ENCODE data around the gene NPAS3. TPM values are rescaled to one million over a fixed set of nuclear protein-coding genes. Genes with fewer than 3 reads are reported as not detected.

Gene NPAS3
- total RNA-seq, 2 experiments from 2014 or later, result not detected

DNA sequence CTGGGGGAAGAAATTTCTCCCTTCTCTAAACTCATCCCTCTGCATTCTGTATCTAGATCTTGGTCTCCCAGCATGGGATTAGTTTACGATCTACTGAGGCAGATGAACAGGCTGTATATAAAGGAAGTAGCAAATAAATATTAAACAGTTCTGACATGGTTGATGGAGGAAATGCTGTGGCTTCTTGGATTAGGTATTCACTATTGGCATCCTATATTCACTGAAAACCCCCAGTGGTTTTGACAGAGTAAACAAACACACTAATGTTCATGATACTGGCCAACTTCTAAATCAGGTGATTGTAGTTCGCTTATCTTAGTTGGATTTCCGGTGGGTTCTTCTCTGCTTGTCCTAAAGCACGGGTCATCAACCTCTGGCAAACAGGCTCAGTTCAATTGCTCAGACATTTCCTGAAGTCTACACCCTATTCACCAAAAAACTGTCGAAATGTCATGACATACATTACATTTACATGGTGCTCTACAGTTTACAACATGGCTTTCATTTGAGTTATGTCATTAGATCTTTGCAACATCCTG, 578.3 kb downstream of the NPAS3 start:
- H3K36me3 Mint-ChIP-seq (ENCODE audit: low read depth), result no peaks in the 10 kb centered on the region

DNA sequence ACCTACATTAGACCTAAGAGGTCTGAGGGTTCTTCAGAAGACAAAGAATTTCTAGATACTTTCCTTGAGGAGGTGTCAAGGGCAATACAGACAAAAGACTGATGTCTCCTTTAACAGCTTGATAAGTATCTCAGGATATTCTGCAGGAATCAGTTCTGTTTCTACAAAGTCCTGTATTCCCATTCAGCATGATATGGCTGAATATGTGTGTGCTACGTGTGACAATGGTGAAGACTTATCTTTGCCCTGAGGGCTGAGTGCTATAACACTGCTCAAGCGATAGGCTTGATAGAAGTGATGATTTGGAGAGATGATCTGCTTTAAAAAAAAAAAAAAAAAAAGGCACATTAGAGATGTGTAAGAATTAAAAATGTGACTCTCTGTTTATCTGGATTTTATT, 582.5 kb downstream of the NPAS3 start:
- DNase-seq (no peak), ATAC-seq (no peak)
- H3K27me3 Mint-ChIP-seq (ENCODE audit: low read depth), result no peaks in the 10 kb centered on the region
- H3K27ac Mint-ChIP-seq, result no peak overlapping the region
- ChIA-PET CTCF (interaction anchor here (0.6 kb wide), 1 partner anchor 314 kb away, joined by 3 read pairs; no protein-coding TSS in a partner anchor), POLR2A (no interaction called here)
- H3K4me1 Mint-ChIP-seq (ENCODE audit: low read depth), result no peaks in the 10 kb centered on the region
- no peaks in the 10 kb centered on the region for H3K36me3 Mint-ChIP-seq (ENCODE audit: low read depth)
- H3K9me3 Mint-ChIP-seq (ENCODE audit: insufficient read depth), result no peaks in the 10 kb centered on the region
- H3K4me3 Mint-ChIP-seq, result no peak overlapping the region

More for the DNA sequence above, 578.3 kb downstream of the NPAS3 start:
- DNase-seq, result no peak
- Mint-ChIP-seq H3K27ac (no peak overlapping the region), H3K27me3 (ENCODE audit: low read depth) (no peaks in the 10 kb centered on the region), H3K4me3 (no peak overlapping the region), H3K4me1 (ENCODE audit: low read depth) (no peaks in the 10 kb centered on the region), H3K9me3 (ENCODE audit: insufficient read depth) (no peaks in the 10 kb centered on the region)
- ATAC-seq, result no peak
- ChIA-PET POLR2A (no interaction called here), CTCF (no interaction called here)

DNA sequence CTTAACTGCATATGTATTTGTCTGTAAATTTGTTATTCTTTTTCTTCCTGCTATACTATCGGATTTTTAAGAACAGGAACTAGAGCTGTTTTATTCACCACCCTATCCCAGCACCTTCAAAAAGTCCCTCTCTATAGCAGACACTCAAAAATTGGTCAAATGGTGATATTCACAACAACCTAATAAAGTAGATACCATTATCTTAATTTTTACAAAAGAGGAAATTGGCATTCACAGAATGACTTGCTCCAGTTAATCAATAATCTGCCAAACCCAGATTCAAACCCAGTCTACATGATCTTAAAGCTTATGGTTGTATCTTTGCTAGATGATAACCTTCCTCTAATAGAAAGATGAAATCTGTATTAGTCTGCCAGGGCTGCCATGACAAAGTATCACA, 585.6 kb downstream of the NPAS3 start:
- ChIA-PET POLR2A (no interaction called here), CTCF (no interaction called here)
- no peak for ATAC-seq
- Mint-ChIP-seq H3K27me3 (ENCODE audit: low read depth) (no peaks in the 10 kb centered on the region), H3K4me3 (no peak overlapping the region), H3K4me1 (ENCODE audit: low read depth) (no peaks in the 10 kb centered on the region), H3K36me3 (ENCODE audit: low read depth) (no peaks in the 10 kb centered on the region), H3K27ac (no peak overlapping the region), H3K9me3 (ENCODE audit: insufficient read depth) (no peaks in the 10 kb centered on the region)
- no peak for DNase-seq

GRCh38 chr14:33525626-33526025, 586.9 kb downstream of the NPAS3 start:
- no peak overlapping the region for H3K27ac Mint-ChIP-seq
- ChIA-PET POLR2A (no interaction called here), CTCF (no interaction called here)
- no peaks in the 10 kb centered on the region for H3K36me3 Mint-ChIP-seq (ENCODE audit: low read depth)
- H3K4me3 Mint-ChIP-seq, result no peak overlapping the region
- H3K9me3 Mint-ChIP-seq (ENCODE audit: insufficient read depth), result no peaks in the 10 kb centered on the region
- no peaks in the 10 kb centered on the region for H3K4me1 Mint-ChIP-seq (ENCODE audit: low read depth)
- DNase-seq (no peak), ATAC-seq (no peak)
- H3K27me3 Mint-ChIP-seq (ENCODE audit: low read depth), result no peaks in the 10 kb centered on the region

DNA sequence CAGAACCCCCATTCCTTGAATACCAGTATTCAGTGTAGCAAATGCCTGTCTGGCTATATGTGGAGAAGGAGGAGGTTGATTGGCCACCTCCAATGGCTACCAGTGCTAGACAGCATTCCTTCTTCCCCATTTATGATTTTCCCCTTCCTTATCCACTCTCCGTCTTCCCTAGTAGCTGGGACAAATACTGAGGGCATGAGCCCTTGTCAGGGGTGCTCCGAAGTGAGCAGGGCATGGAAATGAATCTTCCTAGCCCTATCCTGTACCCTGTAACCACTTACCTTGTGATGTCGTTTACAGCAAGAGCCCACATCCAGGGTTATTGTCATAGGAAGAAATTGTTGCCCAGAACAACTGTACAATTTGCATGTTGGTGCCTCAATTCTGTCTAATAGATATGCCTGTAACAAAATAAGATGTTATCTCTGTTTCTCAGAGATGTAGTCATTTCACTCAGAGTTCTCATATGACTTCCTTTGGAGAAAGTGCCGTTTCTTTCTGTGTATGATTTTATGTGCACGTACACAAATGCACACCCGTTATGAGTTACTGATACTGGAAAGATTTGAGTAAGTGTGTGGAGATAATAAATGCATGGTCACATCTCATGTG, 588.5 kb downstream of the NPAS3 start:
- DNase-seq, result no peak
- Mint-ChIP-seq H3K4me1 (ENCODE audit: low read depth) (no peaks in the 10 kb centered on the region), H3K4me3 (no peak overlapping the region), H3K36me3 (ENCODE audit: low read depth) (no peaks in the 10 kb centered on the region), H3K27me3 (ENCODE audit: low read depth) (no peaks in the 10 kb centered on the region), H3K27ac (no peak overlapping the region), H3K9me3 (ENCODE audit: insufficient read depth) (no peaks in the 10 kb centered on the region)
- ChIA-PET CTCF (no interaction called here), POLR2A (no interaction called here)
- no peak for ATAC-seq

GRCh38 chr14:33528655-33529054, 590.0 kb downstream of the NPAS3 start:
- H3K36me3 Mint-ChIP-seq (ENCODE audit: low read depth), result no peaks in the 10 kb centered on the region

GRCh38 chr14:33529787-33530757, 591.4 kb downstream of the NPAS3 start:
- H3K4me1 Mint-ChIP-seq (ENCODE audit: low read depth), result no peaks in the 10 kb centered on the region
- CTCF ChIA-PET, result no interaction called here

More at GRCh38 chr14:33528655-33529054, 590.0 kb downstream of the NPAS3 start:
- no peaks in the 10 kb centered on the region for H3K27me3 Mint-ChIP-seq (ENCODE audit: low read depth)
- H3K4me3 Mint-ChIP-seq, result no peak overlapping the region
- POLR2A ChIA-PET, result no interaction called here
- no peaks in the 10 kb centered on the region for H3K4me1 Mint-ChIP-seq (ENCODE audit: low read depth)
- no peak for ATAC-seq
- CTCF ChIA-PET, result no interaction called here
- no peaks in the 10 kb centered on the region for H3K9me3 Mint-ChIP-seq (ENCODE audit: insufficient read depth)
- H3K27ac Mint-ChIP-seq, result no peak overlapping the region
- no peak for DNase-seq

DNA sequence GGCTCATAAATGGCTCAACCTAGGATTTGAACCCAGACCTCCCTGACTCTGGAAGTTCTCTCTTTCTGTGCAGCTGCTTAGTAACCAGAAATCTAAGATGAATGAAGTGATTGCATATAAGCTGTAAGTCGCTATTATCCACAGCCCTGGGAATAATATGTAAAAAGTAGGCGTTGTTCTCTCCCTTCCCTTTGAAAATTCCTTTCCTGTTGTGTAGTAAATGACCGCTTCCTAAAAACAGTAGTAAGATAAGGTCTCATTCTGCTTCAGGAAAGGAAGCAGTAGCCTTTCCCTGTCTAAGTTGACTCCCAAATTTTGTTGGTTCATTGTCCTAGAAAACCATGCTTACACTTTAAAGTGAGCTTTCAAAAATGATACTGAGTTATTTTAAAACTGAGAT, 593.9 kb downstream of the NPAS3 start:
- Mint-ChIP-seq H3K27me3 (ENCODE audit: low read depth) (no peaks in the 10 kb centered on the region), H3K36me3 (ENCODE audit: low read depth) (no peaks in the 10 kb centered on the region), H3K4me1 (ENCODE audit: low read depth) (no peaks in the 10 kb centered on the region), H3K9me3 (ENCODE audit: insufficient read depth) (no peaks in the 10 kb centered on the region), H3K4me3 (no peak overlapping the region), H3K27ac (no peak overlapping the region)
- ATAC-seq, result no peak
- POLR2A ChIA-PET, result no interaction called here
- DNase-seq, result no peak
- CTCF ChIA-PET, result no interaction called here

More at GRCh38 chr14:33529787-33530757, 591.4 kb downstream of the NPAS3 start:
- POLR2A ChIA-PET, result no interaction called here
- H3K9me3 Mint-ChIP-seq (ENCODE audit: insufficient read depth), result no peaks in the 10 kb centered on the region
- H3K4me3 Mint-ChIP-seq, result no peak overlapping the region
- no peak for ATAC-seq
- no peak overlapping the region for H3K27ac Mint-ChIP-seq
- no peaks in the 10 kb centered on the region for H3K27me3 Mint-ChIP-seq (ENCODE audit: low read depth)
- no peak for DNase-seq
- no peaks in the 10 kb centered on the region for H3K36me3 Mint-ChIP-seq (ENCODE audit: low read depth)

- no peak for DNase-seq
- Mint-ChIP-seq H3K27me3 (ENCODE audit: low read depth) (no peaks in the 10 kb centered on the region), H3K36me3 (ENCODE audit: low read depth) (no peaks in the 10 kb centered on the region), H3K9me3 (ENCODE audit: insufficient read depth) (no peaks in the 10 kb centered on the region), H3K4me3 (no peak overlapping the region), H3K27ac (no peak overlapping the region), H3K4me1 (ENCODE audit: low read depth) (no peaks in the 10 kb centered on the region)
- no peak for ATAC-seq
- ChIA-PET CTCF (no interaction called here), POLR2A (no interaction called here)
Observed at GRCh38 chr14:33534104-33534503, 595.4 kb downstream of the NPAS3 start.

- ChIA-PET POLR2A (no interaction called here), CTCF (no interaction called here)
- ATAC-seq (no peak), DNase-seq (no peak)
- H3K27me3 Mint-ChIP-seq (ENCODE audit: low read depth), result no peaks in the 10 kb centered on the region
- H3K4me3 Mint-ChIP-seq, result no peak overlapping the region
- no peak overlapping the region for H3K27ac Mint-ChIP-seq
- no peaks in the 10 kb centered on the region for H3K36me3 Mint-ChIP-seq (ENCODE audit: low read depth)
- H3K9me3 Mint-ChIP-seq (ENCODE audit: insufficient read depth), result no peaks in the 10 kb centered on the region
- no peaks in the 10 kb centered on the region for H3K4me1 Mint-ChIP-seq (ENCODE audit: low read depth)
Observed at GRCh38 chr14:33534632-33535031, 596.0 kb downstream of the NPAS3 start.

- Mint-ChIP-seq H3K27me3 (ENCODE audit: low read depth) (no peaks in the 10 kb centered on the region), H3K36me3 (ENCODE audit: low read depth) (no peaks in the 10 kb centered on the region), H3K4me3 (no peak overlapping the region), H3K4me1 (ENCODE audit: low read depth) (peaks cover 5% of the 10 kb centered on the region), H3K9me3 (ENCODE audit: insufficient read depth) (no peaks in the 10 kb centered on the region), H3K27ac (no peak overlapping the region)
- CTCF ChIA-PET, result no interaction called here
- POLR2A ChIA-PET, result no interaction called here
- ATAC-seq (no peak), DNase-seq (no peak)
Observed at GRCh38 chr14:33539918-33540357, 601.3 kb downstream of the NPAS3 start.

GRCh38 chr14:33541171-33541570, 602.5 kb downstream of the NPAS3 start:
- no peak for ATAC-seq
- POLR2A ChIA-PET, result no interaction called here
- no peak for DNase-seq
- H3K4me3 Mint-ChIP-seq, result no peak overlapping the region
- H3K36me3 Mint-ChIP-seq (ENCODE audit: low read depth), result no peaks in the 10 kb centered on the region
- H3K9me3 Mint-ChIP-seq (ENCODE audit: insufficient read depth), result no peaks in the 10 kb centered on the region
- CTCF ChIA-PET, result no interaction called here
- peaks cover 5% of the 10 kb centered on the region for H3K4me1 Mint-ChIP-seq (ENCODE audit: low read depth)
- no peaks in the 10 kb centered on the region for H3K27me3 Mint-ChIP-seq (ENCODE audit: low read depth)
- no peak overlapping the region for H3K27ac Mint-ChIP-seq

Measured in activated CD8-positive, alpha-beta T cell treated with anti-CD3 and anti-CD28 coated beads, Interleukin-2, amount 10 ng/mL, durations not matched to agents 7 days and 5 days (primary cell).